NCI-H82 treated with DMSO at 0.1 percent for 48 hours (cell line): Measurements from ENCODE around the gene GPC6.

ENCODE experiments used
- DNase-seq: peaks from one replicate; lab custom pipeline; 2025; ENCODE audit not compliant: unreplicated experiment; lab: John Stamatoyannopoulos, UW

Gene GPC6

GRCh38 chr13:94140027-94140426 lies 913.4 kb downstream of the GPC6 start:
- DNase-seq: no peak

- DNase-seq: no peak
These were observed 913.9 kb downstream of the GPC6 start for GRCh38 chr13:94140511-94140910.

GRCh38 chr13:94143624-94144350 lies 917.2 kb downstream of the GPC6 start:
- DNase-seq: no peak

GRCh38 chr13:94145966-94146365 lies 919.4 kb downstream of the GPC6 start:
- DNase-seq: no peak

- DNase-seq: no peak
These were observed 927.0 kb downstream of the GPC6 start for GRCh38 chr13:94153586-94153985.

GRCh38 chr13:94154367-94154766 lies 927.8 kb downstream of the GPC6 start:
- DNase-seq: no peak

GRCh38 chr13:94157705-94158218 lies 931.2 kb downstream of the GPC6 start:
- DNase-seq: no peak

- no peak for DNase-seq
These were observed 934.3 kb downstream of the GPC6 start for GRCh38 chr13:94160875-94161274.

- DNase-seq: no peak
These were observed 935.7 kb downstream of the GPC6 start for GRCh38 chr13:94162289-94162688.

GRCh38 chr13:94163535-94163934 lies 936.9 kb downstream of the GPC6 start:
- DNase-seq: no peak

- no peak for DNase-seq
These were observed 942.3 kb downstream of the GPC6 start for GRCh38 chr13:94168783-94169453.

GRCh38 chr13:94169454-94170144 lies 943.0 kb downstream of the GPC6 start:
- DNase-seq: no peak

GRCh38 chr13:94170145-94170571 lies 943.6 kb downstream of the GPC6 start:
- no peak for DNase-seq

GRCh38 chr13:94172416-94172815 lies 945.8 kb downstream of the GPC6 start:
- no peak for DNase-seq

GRCh38 chr13:94173312-94173854 lies 946.8 kb downstream of the GPC6 start:
- DNase-seq: no peak

- DNase-seq: no peak
These were observed 947.4 kb downstream of the GPC6 start for GRCh38 chr13:94174009-94174408.

- DNase-seq: no peak
These were observed 948.5 kb downstream of the GPC6 start for GRCh38 chr13:94175076-94175475.

GRCh38 chr13:94176561-94176960 lies 950.0 kb downstream of the GPC6 start:
- DNase-seq: no peak

- no peak for DNase-seq
These were observed 950.4 kb downstream of the GPC6 start for GRCh38 chr13:94177041-94177440.

- DNase-seq: no peak
These were observed 952.1 kb downstream of the GPC6 start for GRCh38 chr13:94178625-94179244.

GRCh38 chr13:94181461-94182107 lies 955.0 kb downstream of the GPC6 start:
- DNase-seq: no peak
